ENCODE data around the gene KRTAP3-3. TPM values are rescaled to one million over a fixed set of nuclear protein-coding genes. Genes with fewer than 3 reads are reported as not detected.

Gene KRTAP3-3
- total RNA-seq, 1 donor from 2014 or later, result not detected

- Mint-ChIP-seq H3K4me1 (ENCODE audit: low read depth, unreplicated experiment) (peaks cover 29% of the 10 kb centered on the region), H3K36me3 (ENCODE audit: unreplicated experiment) (no peaks in the 10 kb centered on the region), H3K4me3 (ENCODE audit: unreplicated experiment) (no peak overlapping the region), H3K27ac (ENCODE audit: unreplicated experiment) (no peak overlapping the region), H3K27me3 (ENCODE audit: unreplicated experiment) (peaks cover 11% of the 10 kb centered on the region), H3K9me3 (ENCODE audit: unreplicated experiment) (peaks cover 14% of the 10 kb centered on the region)
- DNase-seq, result no peak
- TF ChIP-seq CTCF (IDR thresholded peaks at IDR 0.05; ENCODE audit: partially characterized antibody, unreplicated experiment), result no peak
These were observed 3.4 kb upstream of the KRTAP3-3 start for GRCh38 chr17:40997361-40997760.

GRCh38 chr17:40996829-40997228, 2.9 kb upstream of the KRTAP3-3 start:
- peaks cover 14% of the 10 kb centered on the region for H3K9me3 Mint-ChIP-seq (ENCODE audit: unreplicated experiment)
- TF ChIP-seq CTCF (IDR thresholded peaks at IDR 0.05; ENCODE audit: partially characterized antibody, unreplicated experiment), result no peak
- no peak for DNase-seq
- no peaks in the 10 kb centered on the region for H3K36me3 Mint-ChIP-seq (ENCODE audit: unreplicated experiment)
- no peak overlapping the region for H3K4me3 Mint-ChIP-seq (ENCODE audit: unreplicated experiment)
- peaks cover 29% of the 10 kb centered on the region for H3K4me1 Mint-ChIP-seq (ENCODE audit: low read depth, unreplicated experiment)
- H3K27me3 Mint-ChIP-seq (ENCODE audit: unreplicated experiment), result peaks cover 11% of the 10 kb centered on the region
- H3K27ac Mint-ChIP-seq (ENCODE audit: unreplicated experiment), result no peak overlapping the region

- no peak overlapping the region for H3K4me3 Mint-ChIP-seq (ENCODE audit: unreplicated experiment)
- H3K27me3 Mint-ChIP-seq (ENCODE audit: unreplicated experiment), result peaks cover 11% of the 10 kb centered on the region
- DNase-seq, result no peak
- no peak overlapping the region for H3K27ac Mint-ChIP-seq (ENCODE audit: unreplicated experiment)
- no peak for TF ChIP-seq CTCF (IDR thresholded peaks at IDR 0.05; ENCODE audit: partially characterized antibody, unreplicated experiment)
- H3K9me3 Mint-ChIP-seq (ENCODE audit: unreplicated experiment), result peaks cover 14% of the 10 kb centered on the region
- no peaks in the 10 kb centered on the region for H3K36me3 Mint-ChIP-seq (ENCODE audit: unreplicated experiment)
- H3K4me1 Mint-ChIP-seq (ENCODE audit: low read depth, unreplicated experiment), result peaks cover 29% of the 10 kb centered on the region
These were observed 1.2 kb upstream of the KRTAP3-3 start for GRCh38 chr17:40995116-40995515.

GRCh38 chr17:40993084-40993483, 880 bp downstream of the KRTAP3-3 start:
- Mint-ChIP-seq H3K36me3 (ENCODE audit: unreplicated experiment) (no peaks in the 10 kb centered on the region), H3K4me1 (ENCODE audit: low read depth, unreplicated experiment) (peaks cover 18% of the 10 kb centered on the region), H3K4me3 (ENCODE audit: unreplicated experiment) (no peak overlapping the region), H3K27ac (ENCODE audit: unreplicated experiment) (no peak overlapping the region), H3K9me3 (ENCODE audit: unreplicated experiment) (peaks cover 8% of the 10 kb centered on the region), H3K27me3 (ENCODE audit: unreplicated experiment) (peaks cover 6% of the 10 kb centered on the region)
- DNase-seq, result no peak
- TF ChIP-seq CTCF (IDR thresholded peaks at IDR 0.05; ENCODE audit: partially characterized antibody, unreplicated experiment), result no peak

- Mint-ChIP-seq H3K36me3 (ENCODE audit: unreplicated experiment) (no peaks in the 10 kb centered on the region), H3K9me3 (ENCODE audit: unreplicated experiment) (peaks cover 8% of the 10 kb centered on the region), H3K4me1 (ENCODE audit: low read depth, unreplicated experiment) (peaks cover 18% of the 10 kb centered on the region), H3K27ac (ENCODE audit: unreplicated experiment) (no peak overlapping the region), H3K27me3 (ENCODE audit: unreplicated experiment) (peaks cover 6% of the 10 kb centered on the region), H3K4me3 (ENCODE audit: unreplicated experiment) (no peak overlapping the region)
- no peak for DNase-seq
- no peak for TF ChIP-seq CTCF (IDR thresholded peaks at IDR 0.05; ENCODE audit: partially characterized antibody, unreplicated experiment)
These were observed 1.3 kb downstream of the KRTAP3-3 start for GRCh38 chr17:40992666-40993065.
